ENCODE measurements around the gene PNPLA8.
A peak's percentile ranks its signal among the peaks of the same experiment; 100 is the strongest.
"Not testable (repeated sequence)": the region's sequence is repeated elsewhere in the genome, so short reads cannot be mapped to it uniquely, and the experiment has no call there.

The PNPLA8 gene

GRCh38 chr7:108525985-108526767, at the start of gene PNPLA8:
Gene PNPLA8 (minus strand): TSS chr7:108526135. CDS start chr7:108515491, 10,644 bp downstream.
- H3K36me3 ChIP-seq (ENCODE audit: insufficient read depth, low read length): no peaks in the 10 kb centered on the region
- H3K4me1 ChIP-seq (ENCODE audit: insufficient read depth, low read length): peaks cover 32% of the 10 kb centered on the region
- no peaks in the 10 kb centered on the region for H3K9me3 ChIP-seq (ENCODE audit: control insufficient read depth, insufficient read depth, low read length)
- peak within 1 kb of the TSS; percentile 67 for H3K9ac ChIP-seq (ENCODE audit: low read depth, low read length)

- no peak overlapping the region for H3K9ac ChIP-seq (ENCODE audit: low read depth, low read length)
- peaks cover 6% of the 10 kb centered on the region; the same call in 1 of the 2 replicates for H3K36me3 ChIP-seq (ENCODE audit: insufficient read depth, low read length)
- no peaks in the 10 kb centered on the region for H3K4me1 ChIP-seq (ENCODE audit: insufficient read depth, low read length)
- peaks cover 5% of the 10 kb centered on the region for H3K9me3 ChIP-seq (ENCODE audit: control insufficient read depth, insufficient read depth, low read length)
Observed at GRCh38 chr7:108575156-108575555, 49.2 kb upstream of the PNPLA8 start.

GRCh38 chr7:108572480-108572879, 46.5 kb upstream of the PNPLA8 start:
- H3K9me3 ChIP-seq (ENCODE audit: control insufficient read depth, insufficient read depth, low read length): no peaks in the 10 kb centered on the region; the same call in 1 of the 2 replicates

GRCh38 chr7:108570146-108570755, 44.3 kb upstream of the PNPLA8 start:
- Histone ChIP-seq H3K9me3 (ENCODE audit: control insufficient read depth, insufficient read depth, low read length) (no peaks in the 10 kb centered on the region), H3K9ac (ENCODE audit: low read depth, low read length) (peak overlapping the region; percentile 76), H3K36me3 (ENCODE audit: insufficient read depth, low read length) (no peaks in the 10 kb centered on the region), H3K4me1 (ENCODE audit: insufficient read depth, low read length) (peaks cover 6% of the 10 kb centered on the region; the same call in 1 of the 2 replicates)

More at GRCh38 chr7:108572480-108572879, 46.5 kb upstream of the PNPLA8 start:
- Histone ChIP-seq H3K36me3 (ENCODE audit: insufficient read depth, low read length) (no peaks in the 10 kb centered on the region), H3K4me1 (ENCODE audit: insufficient read depth, low read length) (peaks cover 3% of the 10 kb centered on the region; the same call in 1 of the 2 replicates), H3K9ac (ENCODE audit: low read depth, low read length) (no peak overlapping the region)

- H3K9me3 ChIP-seq (ENCODE audit: control insufficient read depth, insufficient read depth, low read length): no peaks in the 10 kb centered on the region
- peaks cover 6% of the 10 kb centered on the region; the same call in 1 of the 2 replicates for H3K4me1 ChIP-seq (ENCODE audit: insufficient read depth, low read length)
- no peaks in the 10 kb centered on the region for H3K36me3 ChIP-seq (ENCODE audit: insufficient read depth, low read length)
- peak within 1 kb of the TSS; percentile 76 for H3K9ac ChIP-seq (ENCODE audit: low read depth, low read length)
Observed at GRCh38 chr7:108569381-108570145, 43.6 kb upstream of the PNPLA8 start, which contains the start of the genes DNAJB9 and THAP5. Gene DNAJB9 (plus strand): TSS chr7:108569874. CDS start chr7:108571727, 1,853 bp downstream. Gene THAP5 (minus strand): TSS chr7:108569706. CDS start chr7:108569569, 137 bp downstream.

GRCh38 chr7:108568801-108569380, 43.0 kb upstream of the PNPLA8 start:
- Histone ChIP-seq H3K36me3 (ENCODE audit: insufficient read depth, low read length) (no peaks in the 10 kb centered on the region), H3K9ac (ENCODE audit: low read depth, low read length) (peak overlapping the region; percentile 76), H3K9me3 (ENCODE audit: control insufficient read depth, insufficient read depth, low read length) (no peaks in the 10 kb centered on the region), H3K4me1 (ENCODE audit: insufficient read depth, low read length) (peaks cover 6% of the 10 kb centered on the region; the same call in 1 of the 2 replicates)

GRCh38 chr7:108565987-108566386, 40.1 kb upstream of the PNPLA8 start:
- no peaks in the 10 kb centered on the region for H3K9me3 ChIP-seq (ENCODE audit: control insufficient read depth, insufficient read depth, low read length)
- H3K36me3 ChIP-seq (ENCODE audit: insufficient read depth, low read length): no peaks in the 10 kb centered on the region
- no peak overlapping the region for H3K9ac ChIP-seq (ENCODE audit: low read depth, low read length)
- H3K4me1 ChIP-seq (ENCODE audit: insufficient read depth, low read length): peaks cover 6% of the 10 kb centered on the region; the same call in 1 of the 2 replicates

- Histone ChIP-seq H3K9me3 (ENCODE audit: control insufficient read depth, insufficient read depth, low read length) (peaks cover 7% of the 10 kb centered on the region), H3K36me3 (ENCODE audit: insufficient read depth, low read length) (no peaks in the 10 kb centered on the region), H3K9ac (ENCODE audit: low read depth, low read length) (no peak overlapping the region)
Observed at GRCh38 chr7:108561047-108561619, 35.2 kb upstream of the PNPLA8 start.

GRCh38 chr7:108559253-108559652, 33.3 kb upstream of the PNPLA8 start:
- Histone ChIP-seq H3K9me3 (ENCODE audit: control insufficient read depth, insufficient read depth, low read length) (peaks cover 9% of the 10 kb centered on the region), H3K36me3 (ENCODE audit: insufficient read depth, low read length) (no peaks in the 10 kb centered on the region), H3K4me1 (ENCODE audit: insufficient read depth, low read length) (no peaks in the 10 kb centered on the region), H3K9ac (ENCODE audit: low read depth, low read length) (no peak overlapping the region)

More at GRCh38 chr7:108561047-108561619, 35.2 kb upstream of the PNPLA8 start:
- H3K4me1 ChIP-seq (ENCODE audit: insufficient read depth, low read length): no peaks in the 10 kb centered on the region

GRCh38 chr7:108557617-108558016, 31.7 kb upstream of the PNPLA8 start:
- peaks cover 9% of the 10 kb centered on the region for H3K9me3 ChIP-seq (ENCODE audit: control insufficient read depth, insufficient read depth, low read length)
- no peaks in the 10 kb centered on the region for H3K36me3 ChIP-seq (ENCODE audit: insufficient read depth, low read length)
- H3K4me1 ChIP-seq (ENCODE audit: insufficient read depth, low read length): no peaks in the 10 kb centered on the region
- no peak overlapping the region for H3K9ac ChIP-seq (ENCODE audit: low read depth, low read length)

GRCh38 chr7:108557191-108557590, 31.3 kb upstream of the PNPLA8 start:
- Histone ChIP-seq H3K36me3 (ENCODE audit: insufficient read depth, low read length) (no peaks in the 10 kb centered on the region), H3K9ac (ENCODE audit: low read depth, low read length) (no peak overlapping the region), H3K4me1 (ENCODE audit: insufficient read depth, low read length) (no peaks in the 10 kb centered on the region), H3K9me3 (ENCODE audit: control insufficient read depth, insufficient read depth, low read length) (peaks cover 9% of the 10 kb centered on the region)

- not testable (repeated sequence) for H3K9ac ChIP-seq (ENCODE audit: low read depth, low read length); H3K9me3 ChIP-seq (ENCODE audit: control insufficient read depth, insufficient read depth, low read length); H3K36me3 ChIP-seq (ENCODE audit: insufficient read depth, low read length); H3K4me1 ChIP-seq (ENCODE audit: insufficient read depth, low read length)
Observed at GRCh38 chr7:108556665-108557064, 30.7 kb upstream of the PNPLA8 start.

- not testable (repeated sequence) for H3K9me3 ChIP-seq (ENCODE audit: control insufficient read depth, insufficient read depth, low read length); H3K36me3 ChIP-seq (ENCODE audit: insufficient read depth, low read length); H3K4me1 ChIP-seq (ENCODE audit: insufficient read depth, low read length); H3K9ac ChIP-seq (ENCODE audit: low read depth, low read length)
Observed at GRCh38 chr7:108548141-108548896, 22.4 kb upstream of the PNPLA8 start.

All from ES-I3 (cell line).